ENCODE results near the gene ACTA2.

- TF ChIP-seq POLR2AphosphoS5 (IDR thresholded peaks at IDR 0.05) (no peak), CTCF (IDR thresholded peaks at IDR 0.05) (no peak), POLR2A (IDR thresholded peaks at IDR 0.05) (no peak)
Measured at GRCh38 chr10:88989423-88989822, 36.9 kb upstream of the ACTA2 start.
